Neural crest cell (in vitro differentiated cells): ENCODE results near the gene SLIT3. TPM values are rescaled to one million over a fixed set of nuclear protein-coding genes. Genes with fewer than 3 reads are reported as not detected.

Experiments used
- DNase-seq: peaks from one replicate; pipeline ENCODE4 v3.0.0; 2021; ENCODE audit warnings: low read depth, mixed read lengths, low spot score
- H3K27ac Mint-ChIP-seq: one replicate; pipeline ENCODE4 v1.8.0; 2021; ENCODE audit warnings: mild to moderate bottlenecking, mixed read lengths; ENCODE audit not compliant: unreplicated experiment
- H3K27me3 Mint-ChIP-seq: 2 replicates; pipeline ENCODE4 v1.8.0; 2021; ENCODE audit warnings: low read depth, mild to moderate bottlenecking, mixed read lengths
- H3K36me3 Mint-ChIP-seq: 2 replicates; pipeline ENCODE4 v1.8.0; 2021; ENCODE audit warnings: low read depth, mild to moderate bottlenecking, mixed read lengths
- H3K4me1 Mint-ChIP-seq: 2 replicates; pipeline ENCODE4 v1.8.0; 2021; ENCODE audit warnings: mixed read lengths
- H3K4me3 Mint-ChIP-seq: one replicate; pipeline ENCODE4 v1.8.0; 2021; ENCODE audit warnings: mild to moderate bottlenecking, mixed read lengths
- H3K9me3 Mint-ChIP-seq: 2 replicates; pipeline ENCODE4 v1.8.0; 2021; ENCODE audit warnings: mixed read lengths
- total RNA-seq: library from RNA; stranded (reverse); gene quantifications from 2 replicates; pipeline ENCODE4 v1.2.1, GENCODE V29; 2021
- TF ChIP-seq, protein P1 (sequence below): fragments of 200-600 bp; sonication (generic); conservative IDR thresholded peaks from 2 replicates; pipeline ENCODE4 v1.5.0; 2021; ENCODE audit warnings: antibody characterized with exemption, mild to moderate bottlenecking

Gene SLIT3
- total RNA-seq, 1 donor from 2014 or later: 13.3 TPM

GRCh38 chr5:168992687-168993086 lies 308.3 kb downstream of the SLIT3 start:
- H3K4me1 Mint-ChIP-seq: peaks cover 54% of the 10 kb centered on the region

DNA sequence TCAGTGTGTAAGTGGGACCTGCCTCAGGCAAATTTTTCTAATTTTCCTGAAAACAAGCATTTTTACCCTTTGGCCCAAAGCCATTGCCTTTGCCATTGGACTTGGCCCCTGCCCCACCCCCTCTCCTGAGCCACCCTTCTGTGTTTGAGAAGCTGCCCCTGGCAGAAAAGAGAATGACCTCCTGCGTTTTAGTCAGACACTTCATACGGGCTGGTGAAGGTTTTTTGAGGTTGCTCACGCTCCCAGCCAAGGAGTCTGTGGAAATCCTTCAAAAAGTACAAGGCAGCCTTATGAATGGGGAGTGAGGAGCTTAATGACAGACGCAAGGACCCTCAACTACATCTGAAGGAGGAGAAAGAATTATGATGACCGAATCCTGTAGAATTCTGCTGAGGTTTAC lies 308.9 kb downstream of the SLIT3 start:
- Mint-ChIP-seq H3K27me3 (peaks cover 20% of the 10 kb centered on the region), H3K4me1 (peaks cover 56% of the 10 kb centered on the region), H3K9me3 (no peaks in the 10 kb centered on the region), H3K36me3 (no peaks in the 10 kb centered on the region), H3K4me3 (no peak overlapping the region), H3K27ac (no peak overlapping the region)
- TF ChIP-seq, protein P1, sequence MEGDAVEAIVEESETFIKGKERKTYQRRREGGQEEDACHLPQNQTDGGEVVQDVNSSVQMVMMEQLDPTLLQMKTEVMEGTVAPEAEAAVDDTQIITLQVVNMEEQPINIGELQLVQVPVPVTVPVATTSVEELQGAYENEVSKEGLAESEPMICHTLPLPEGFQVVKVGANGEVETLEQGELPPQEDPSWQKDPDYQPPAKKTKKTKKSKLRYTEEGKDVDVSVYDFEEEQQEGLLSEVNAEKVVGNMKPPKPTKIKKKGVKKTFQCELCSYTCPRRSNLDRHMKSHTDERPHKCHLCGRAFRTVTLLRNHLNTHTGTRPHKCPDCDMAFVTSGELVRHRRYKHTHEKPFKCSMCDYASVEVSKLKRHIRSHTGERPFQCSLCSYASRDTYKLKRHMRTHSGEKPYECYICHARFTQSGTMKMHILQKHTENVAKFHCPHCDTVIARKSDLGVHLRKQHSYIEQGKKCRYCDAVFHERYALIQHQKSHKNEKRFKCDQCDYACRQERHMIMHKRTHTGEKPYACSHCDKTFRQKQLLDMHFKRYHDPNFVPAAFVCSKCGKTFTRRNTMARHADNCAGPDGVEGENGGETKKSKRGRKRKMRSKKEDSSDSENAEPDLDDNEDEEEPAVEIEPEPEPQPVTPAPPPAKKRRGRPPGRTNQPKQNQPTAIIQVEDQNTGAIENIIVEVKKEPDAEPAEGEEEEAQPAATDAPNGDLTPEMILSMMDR: no peak
- no peak for DNase-seq

More at GRCh38 chr5:168992687-168993086, 308.3 kb downstream of the SLIT3 start:
- H3K27ac Mint-ChIP-seq: peak overlapping the region; percentile 83
- TF ChIP-seq, protein P1: peak; percentile 40
- no peaks in the 10 kb centered on the region for H3K9me3 Mint-ChIP-seq
- H3K36me3 Mint-ChIP-seq: no peaks in the 10 kb centered on the region
- no peak for DNase-seq
- H3K27me3 Mint-ChIP-seq: peaks cover 14% of the 10 kb centered on the region
- H3K4me3 Mint-ChIP-seq: peak overlapping the region; percentile 19

GRCh38 chr5:168991311-168991710 lies 309.6 kb downstream of the SLIT3 start:
- H3K27me3 Mint-ChIP-seq: peaks cover 22% of the 10 kb centered on the region
- H3K27ac Mint-ChIP-seq: peak overlapping the region; percentile 16

GRCh38 chr5:168990679-168991078 lies 310.3 kb downstream of the SLIT3 start:
- Mint-ChIP-seq H3K27ac (no peak overlapping the region), H3K9me3 (no peaks in the 10 kb centered on the region), H3K27me3 (peaks cover 22% of the 10 kb centered on the region), H3K4me1 (peaks cover 51% of the 10 kb centered on the region), H3K36me3 (no peaks in the 10 kb centered on the region), H3K4me3 (no peak overlapping the region)
- DNase-seq: no peak
- TF ChIP-seq, protein P1: no peak

More at GRCh38 chr5:168991311-168991710, 309.6 kb downstream of the SLIT3 start:
- H3K9me3 Mint-ChIP-seq: no peaks in the 10 kb centered on the region
- H3K4me1 Mint-ChIP-seq: peaks cover 56% of the 10 kb centered on the region
- no peaks in the 10 kb centered on the region for H3K36me3 Mint-ChIP-seq
- no peak overlapping the region for H3K4me3 Mint-ChIP-seq
- TF ChIP-seq, protein P1: no peak
- DNase-seq: no peak

- Mint-ChIP-seq H3K36me3 (no peaks in the 10 kb centered on the region), H3K27me3 (peaks cover 24% of the 10 kb centered on the region), H3K9me3 (no peaks in the 10 kb centered on the region), H3K4me3 (no peak overlapping the region), H3K4me1 (peaks cover 43% of the 10 kb centered on the region), H3K27ac (no peak overlapping the region)
- DNase-seq: no peak
- TF ChIP-seq, protein P1: no peak
Observed at GRCh38 chr5:168989731-168990505, 311.0 kb downstream of the SLIT3 start.
